Thoracic aorta (tissue), 2 donors: ENCODE results near the gene HELZ. TPM values are rescaled to one million over a fixed set of nuclear protein-coding genes. Genes with fewer than 3 reads are reported as not detected.
"Not testable (repeated sequence)": the region's sequence is repeated elsewhere in the genome, so short reads cannot be mapped to it uniquely, and the experiment has no call there.

Source experiments
- ATAC-seq: fragments of 150-250 bp; one replicate; pipeline ENCODE4 v1.8.0; 2017; ENCODE audit warnings: low read depth; ENCODE audit not compliant: insufficient number of reproducible peaks, low FRiP score
- DNase-seq: peaks from one replicate; pipeline ENCODE4 v3.0.0-alpha.2; 2020; ENCODE audit warnings: low spot score
- H3K27ac ChIP-seq, 2 donors: fragments of 200-600 bp; sonication (generic); 1 replicate in 1 of 2; 2 replicates in 1 of 2; pipeline ENCODE4 v1.5.1; 2016; ENCODE audit warnings: mild to moderate bottlenecking in 2 of 2, moderate library complexity in 2 of 2
- H3K27me3 ChIP-seq: fragments of 200-600 bp; sonication (generic); replicated peaks from 2 replicates; pipeline ENCODE4 v1.6.0; 2016; ENCODE audit warnings: mild to moderate bottlenecking; ENCODE audit not compliant: insufficient read depth
- H3K36me3 ChIP-seq: fragments of 200-600 bp; sonication (generic); one replicate; pipeline ENCODE4 v1.5.1; 2016
- H3K4me1 ChIP-seq, 2 donors: fragments of 200-600 bp; sonication (generic); 1 replicate in 1 of 2; 2 replicates in 1 of 2; pipeline versions ENCODE4 v1.5.1 to v1.6.0; 2016; ENCODE audit warnings: low read depth in 2 of 2, mild to moderate bottlenecking in 1 of 2; ENCODE audit not compliant: control insufficient read depth in 1 of 2
- H3K4me3 ChIP-seq: fragments of 200-600 bp; sonication (generic); 2 replicates; pipeline ENCODE4 v1.5.1; 2016; ENCODE audit warnings: mild to moderate bottlenecking
- H3K9me3 ChIP-seq: fragments of 200-600 bp; sonication (generic); 2 replicates; pipeline ENCODE4 v1.5.1; 2016
- total RNA-seq, 2 donors: library from RNA; depleted of rRNA; stranded (reverse); fragments of >200 nt; gene quantifications; one replicate each; pipeline versions ENCODE4 v1.1.0 to v1.2.3, GENCODE V29; 2016
- TF ChIP-seq, protein P1 (sequence below): fragments of 200-600 bp; sonication (generic); IDR thresholded peaks from one replicate; pipeline ENCODE4 v1.5.1; 2019; ENCODE audit warnings: antibody characterized with exemption

The HELZ gene
- total RNA-seq, 2 donors from 2014 or later, result 47.8 to 58.4 TPM

DNA sequence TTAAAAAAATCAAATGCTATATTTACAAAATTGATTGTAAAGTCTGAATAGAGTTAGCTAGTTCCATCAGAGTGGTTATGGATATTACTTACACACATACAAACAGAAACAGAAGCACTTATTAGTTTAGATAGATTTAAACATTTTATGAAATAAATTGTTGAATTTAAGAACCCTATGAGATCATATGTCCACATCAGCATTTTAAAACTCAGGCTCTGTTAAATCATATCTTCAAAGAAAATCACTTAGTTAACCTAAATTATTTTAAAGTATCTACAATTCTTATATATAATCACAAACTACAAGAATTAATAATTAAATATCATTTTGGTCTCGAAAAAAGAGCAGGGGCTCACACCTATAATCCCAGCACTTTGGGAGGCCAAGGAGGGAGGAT, 42.5 kb downstream of the HELZ start:
- H3K27ac ChIP-seq, result no peak overlapping the region
- H3K27me3 ChIP-seq, result no peaks in the 10 kb centered on the region
- TF ChIP-seq, protein P1, sequence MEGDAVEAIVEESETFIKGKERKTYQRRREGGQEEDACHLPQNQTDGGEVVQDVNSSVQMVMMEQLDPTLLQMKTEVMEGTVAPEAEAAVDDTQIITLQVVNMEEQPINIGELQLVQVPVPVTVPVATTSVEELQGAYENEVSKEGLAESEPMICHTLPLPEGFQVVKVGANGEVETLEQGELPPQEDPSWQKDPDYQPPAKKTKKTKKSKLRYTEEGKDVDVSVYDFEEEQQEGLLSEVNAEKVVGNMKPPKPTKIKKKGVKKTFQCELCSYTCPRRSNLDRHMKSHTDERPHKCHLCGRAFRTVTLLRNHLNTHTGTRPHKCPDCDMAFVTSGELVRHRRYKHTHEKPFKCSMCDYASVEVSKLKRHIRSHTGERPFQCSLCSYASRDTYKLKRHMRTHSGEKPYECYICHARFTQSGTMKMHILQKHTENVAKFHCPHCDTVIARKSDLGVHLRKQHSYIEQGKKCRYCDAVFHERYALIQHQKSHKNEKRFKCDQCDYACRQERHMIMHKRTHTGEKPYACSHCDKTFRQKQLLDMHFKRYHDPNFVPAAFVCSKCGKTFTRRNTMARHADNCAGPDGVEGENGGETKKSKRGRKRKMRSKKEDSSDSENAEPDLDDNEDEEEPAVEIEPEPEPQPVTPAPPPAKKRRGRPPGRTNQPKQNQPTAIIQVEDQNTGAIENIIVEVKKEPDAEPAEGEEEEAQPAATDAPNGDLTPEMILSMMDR, result no peak
- no peaks in the 10 kb centered on the region for H3K4me1 ChIP-seq
- no peaks in the 10 kb centered on the region for H3K9me3 ChIP-seq
- H3K36me3 ChIP-seq, result no peaks in the 10 kb centered on the region
- DNase-seq (no peak), ATAC-seq (no peak)
- H3K4me3 ChIP-seq, result no peak overlapping the region

DNA sequence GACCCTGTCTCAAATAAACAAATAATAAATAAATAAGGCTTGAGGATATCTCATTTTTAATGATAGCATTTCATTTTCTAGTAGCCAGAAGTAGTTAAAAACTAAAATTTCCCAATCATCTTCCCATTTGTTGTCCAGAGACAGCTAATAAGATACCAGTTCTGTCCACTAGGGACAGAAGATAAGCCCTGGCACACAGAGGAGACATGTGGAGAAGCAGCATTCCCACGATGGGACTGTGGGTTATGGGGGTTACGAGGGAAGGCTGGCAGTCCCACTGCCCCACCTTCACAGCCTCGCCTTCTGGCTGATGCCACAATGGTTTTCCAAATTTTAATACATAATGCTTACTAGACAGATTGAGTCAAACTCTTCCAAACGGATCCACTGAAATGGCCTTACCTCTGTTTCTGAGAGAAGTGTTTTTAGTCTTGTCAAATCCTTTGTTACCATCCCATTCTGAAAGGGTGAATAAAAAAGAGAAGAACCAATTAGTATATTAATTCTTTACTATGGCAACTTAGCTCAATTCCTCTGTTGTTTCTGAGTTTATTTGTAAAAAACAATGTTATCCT, 44.2 kb downstream of the HELZ start:
- no peak overlapping the region for H3K27ac ChIP-seq
- ATAC-seq (no peak), DNase-seq (no peak)
- H3K9me3 ChIP-seq, result no peaks in the 10 kb centered on the region
- no peak overlapping the region for H3K4me3 ChIP-seq
- TF ChIP-seq, protein P1, result peak; percentile 39
- no peaks in the 10 kb centered on the region for H3K36me3 ChIP-seq
- H3K27me3 ChIP-seq, result no peaks in the 10 kb centered on the region
- no peaks in the 10 kb centered on the region for H3K4me1 ChIP-seq

DNA sequence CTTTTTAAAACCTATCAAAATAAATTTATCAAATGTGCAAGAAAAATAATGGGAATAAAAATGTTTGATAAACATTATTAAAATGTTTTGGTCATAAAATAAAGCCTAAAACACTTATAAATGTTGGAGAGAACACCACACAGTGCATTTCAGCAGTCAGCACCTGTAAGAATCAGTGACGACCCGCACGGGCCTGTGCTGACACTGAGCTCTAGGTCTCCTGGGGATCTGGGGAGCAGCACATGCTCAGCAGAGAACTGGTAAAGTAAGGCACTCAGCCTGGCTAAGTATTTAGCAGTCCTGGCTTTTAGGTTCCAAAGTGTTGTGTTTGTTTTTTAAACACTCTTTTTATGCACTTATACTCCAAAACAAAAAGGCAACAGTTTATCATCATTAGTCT, 46.9 kb downstream of the HELZ start:
- TF ChIP-seq, protein P1, result no peak

DNA sequence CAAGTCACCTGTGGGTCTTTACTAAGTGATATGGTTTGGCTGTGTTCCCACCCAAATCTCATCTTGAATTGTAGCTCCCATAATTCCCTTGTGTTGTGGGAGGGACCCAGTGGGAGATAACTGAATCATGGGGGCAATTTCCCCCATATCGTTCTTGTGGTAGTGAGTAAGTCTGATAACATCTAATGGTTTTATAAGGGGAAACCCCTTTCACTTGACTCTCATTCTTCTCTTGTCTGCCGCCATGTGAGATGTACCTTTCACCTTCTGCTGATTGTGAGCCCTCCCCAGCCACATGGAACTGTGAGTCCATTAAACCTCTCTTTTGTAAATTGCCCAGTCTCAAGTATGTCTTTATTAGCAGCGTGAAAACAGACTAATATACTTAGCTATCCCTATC, 48.0 kb downstream of the HELZ start:
- not testable (repeated sequence) for DNase-seq, H3K36me3 ChIP-seq, ATAC-seq

More for the DNA sequence above, 46.9 kb downstream of the HELZ start:
- Histone ChIP-seq H3K27ac (no peak overlapping the region), H3K27me3 (no peaks in the 10 kb centered on the region), H3K9me3 (no peaks in the 10 kb centered on the region), H3K36me3 (no peaks in the 10 kb centered on the region), H3K4me1 (no peaks in the 10 kb centered on the region), H3K4me3 (no peak overlapping the region)
- DNase-seq (no peak), ATAC-seq (no peak)

DNA sequence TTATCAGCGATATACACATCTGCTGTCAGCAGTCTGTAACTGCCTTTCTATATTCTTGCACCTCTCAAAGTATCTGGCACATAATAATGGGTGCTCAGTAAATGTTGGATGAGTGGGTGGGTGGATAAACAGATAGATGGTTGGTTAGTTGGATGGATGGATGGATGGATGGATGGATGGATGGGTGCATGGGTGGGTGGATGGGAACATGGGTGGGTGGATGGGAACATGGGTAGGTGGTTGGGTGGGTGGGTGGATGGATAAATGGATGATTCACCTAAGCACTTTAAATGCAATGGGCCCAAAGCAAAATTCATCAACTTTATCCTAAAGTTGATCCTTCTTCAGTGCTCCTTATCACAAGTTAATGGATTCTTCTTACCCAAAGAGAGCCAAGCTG, 48.6 kb downstream of the HELZ start:
- Histone ChIP-seq H3K4me3 (no peak overlapping the region), H3K9me3 (no peaks in the 10 kb centered on the region), H3K27me3 (no peaks in the 10 kb centered on the region), H3K36me3 (no peaks in the 10 kb centered on the region), H3K4me1 (no peaks in the 10 kb centered on the region), H3K27ac (no peak overlapping the region)
- no peak for DNase-seq
- no peak for ATAC-seq
- TF ChIP-seq, protein P1, result no peak

More for the DNA sequence above, 48.0 kb downstream of the HELZ start:
- not testable (repeated sequence) for H3K4me1 ChIP-seq, H3K9me3 ChIP-seq, H3K4me3 ChIP-seq, H3K27me3 ChIP-seq, H3K27ac ChIP-seq

DNA sequence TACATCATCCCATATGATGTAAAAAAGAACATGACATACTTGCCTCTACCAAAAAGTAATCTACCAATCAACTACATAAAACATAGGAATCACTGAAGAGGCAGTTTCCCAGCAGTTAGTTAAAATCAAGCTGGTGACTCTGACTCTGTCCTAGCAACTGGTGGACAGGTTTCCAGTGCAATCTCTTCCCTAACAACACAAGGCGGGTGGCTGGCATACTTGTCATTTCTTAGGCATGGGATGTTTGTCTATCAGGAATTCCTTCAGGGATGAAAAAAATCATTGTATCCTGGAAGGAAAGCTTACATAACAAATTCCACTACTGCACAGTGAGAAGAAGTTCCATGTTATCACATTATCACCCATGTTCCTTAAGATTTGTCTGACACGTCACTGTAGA, 50.9 kb downstream of the HELZ start:
- DNase-seq (no peak), ATAC-seq (no peak)
- H3K4me1 ChIP-seq, result no peaks in the 10 kb centered on the region
- TF ChIP-seq, protein P1, result no peak
- peaks cover 7% of the 10 kb centered on the region for H3K36me3 ChIP-seq
- H3K27me3 ChIP-seq, result no peaks in the 10 kb centered on the region
- H3K27ac ChIP-seq, result no peak overlapping the region
- H3K9me3 ChIP-seq, result no peaks in the 10 kb centered on the region
- no peak overlapping the region for H3K4me3 ChIP-seq
